HepG2 (cell line): ENCODE results near the gene ABCA4. TPM values are rescaled to one million over a fixed set of nuclear protein-coding genes. Genes with fewer than 3 reads are reported as not detected.

Experiments
- ATAC-seq: fragments of 200-7000 bp; cut with Tn5 transposase; 3 replicates; pipeline ENCODE4 v1.9.1; 2020; ENCODE audit warnings: mild to moderate bottlenecking, moderate library complexity
- BruUV-seq: library from RNA; stranded (reverse); fragments of 400-500 nt; replicated peaks from 2 replicates; lab custom pipeline; 2021; lab: Mats Ljungman, UMichigan
- CTCF ChIA-PET: fragments of 300-600 bp; formaldehyde crosslinking; extraction: SDS; loops from one replicate; lab custom pipeline; 2021; ENCODE audit warnings: low total read pairs, inconsistent platforms, low intra/inter-chr PET ratio; lab: Yijun Ruan, JAX
- POLR2A ChIA-PET: fragments of 350-600 bp; sonication (Branson Sonifier 250); formaldehyde crosslinking; loops from one replicate; lab custom pipeline; 2020; ENCODE audit warnings: antibody characterized with exemption, inconsistent platforms; lab: Yijun Ruan, JAX
- DNase-seq: peaks from one replicate; pipeline ENCODE4 v3.0.0-alpha.2; 2015; ENCODE audit warnings: low spot score
- FAIRE-seq: peaks from 3 replicates; lab custom pipeline; 2011; peaks lifted over from hg19 to GRCh38; lab: Jason Lieb, UNC
- H2AFZ ChIP-seq: one replicate; pipeline ENCODE4 v1.6.1; 2011; ENCODE audit warnings: low read length, inconsistent platforms
- H3K27ac ChIP-seq: fragments of 300-600 bp; 3 replicates; pipeline ENCODE4 v1.8.0; 2011; ENCODE audit warnings: mixed run types, mild to moderate bottlenecking, mixed read lengths, low read length, inconsistent platforms; ENCODE audit not compliant: insufficient read depth; ENCODE audit errors: extremely low read length
- H3K27me3 ChIP-seq, 2 experiments: fragments of 200-600 bp in 1 of 2; 2 replicates in 1 of 2; 3 replicates in 1 of 2; pipeline versions ENCODE4 v1.6.0 to v1.8.0; 2011; ENCODE audit warnings: low read length in 2 of 2, mild to moderate bottlenecking in 2 of 2, moderate library complexity in 2 of 2, inconsistent platforms in 1 of 2; ENCODE audit not compliant: insufficient read depth in 2 of 2, control insufficient read depth in 1 of 2
- H3K36me3 ChIP-seq, 2 experiments: fragments of 200-600 bp in 1 of 2; replicated peaks in 1 of 2; 2 replicates in 1 of 2; 3 replicates in 1 of 2; pipeline versions ENCODE4 v1.5.1 to v1.8.0; 2011; ENCODE audit warnings: low read length in 2 of 2, inconsistent platforms in 1 of 2; ENCODE audit not compliant: insufficient read depth in 2 of 2, control insufficient read depth in 1 of 2
- H3K4me1 ChIP-seq: 2 replicates; pipeline ENCODE4 v1.5.1; 2012; ENCODE audit warnings: low read length, inconsistent platforms; ENCODE audit not compliant: insufficient read depth
- H3K4me2 ChIP-seq: 2 replicates; pipeline ENCODE4 v1.6.0; 2011; ENCODE audit warnings: low read depth, low read length, inconsistent platforms
- H3K4me3 ChIP-seq, 3 experiments: fragments of 200-600 bp in 1 of 3; sonication (generic), shearing (Covaris generic) in 1 of 3; replicated peaks in 1 of 3; 2 replicates each; pipeline ENCODE4 v1.5.1; 2011 to 2016; ENCODE audit warnings: low read length in 3 of 3, inconsistent platforms in 2 of 3, low read depth in 2 of 3, mild to moderate bottlenecking in 2 of 3, control low read depth in 1 of 3, mixed read lengths in 1 of 3; ENCODE audit not compliant: insufficient read depth in 1 of 3
- H3K79me2 ChIP-seq: one replicate; pipeline ENCODE4 v1.6.1; 2011; ENCODE audit warnings: low read length, inconsistent platforms; ENCODE audit not compliant: insufficient read depth
- H3K9ac ChIP-seq: 2 replicates; pipeline ENCODE4 v1.6.0; 2011; ENCODE audit warnings: mild to moderate bottlenecking, low read depth, low read length, inconsistent platforms; ENCODE audit not compliant: insufficient read depth
- H3K9me3 ChIP-seq: 2 replicates; pipeline ENCODE4 v1.5.1; 2012; ENCODE audit warnings: mild to moderate bottlenecking, low read length
- H4K20me1 ChIP-seq: 2 replicates; pipeline ENCODE4 v1.6.0; 2011; ENCODE audit warnings: inconsistent platforms, mild to moderate bottlenecking, low read length, moderate library complexity; ENCODE audit not compliant: insufficient read depth
- CEBPG ChIP-seq: IDR thresholded peaks from 2 replicates; pipeline ENCODE4 v1.6.1; 2016
- FOSL1 ChIP-seq: sonication (generic); formaldehyde crosslinking; IDR thresholded peaks from 2 replicates; pipeline ENCODE4 v1.9.0; 2021; ENCODE audit warnings: missing genetic modification reagents, borderline replicate concordance
- FOXK1 ChIP-seq: sonication (generic); formaldehyde crosslinking; IDR thresholded peaks from 2 replicates; pipeline ENCODE4 v1.4.0; 2020; ENCODE audit warnings: low read depth, missing genetic modification reagents, borderline replicate concordance
- GMEB1 ChIP-seq: sonication (generic); formaldehyde crosslinking; IDR thresholded peaks from 2 replicates; pipeline ENCODE4 v1.5.1; 2020; ENCODE audit warnings: missing genetic modification reagents, mild to moderate bottlenecking, borderline replicate concordance
- KDM3A ChIP-seq: IDR thresholded peaks from 2 replicates; pipeline ENCODE4 v1.6.1; 2018; ENCODE audit warnings: low read depth, missing compliant biosample characterization
- KDM4B ChIP-seq: sonication (generic); formaldehyde crosslinking; IDR thresholded peaks from 2 replicates; pipeline ENCODE4 v1.4.0; 2020; ENCODE audit warnings: missing genetic modification reagents
- KMT2A ChIP-seq: sonication (generic); formaldehyde crosslinking; IDR thresholded peaks from 2 replicates; pipeline ENCODE4 v1.4.0; 2020; ENCODE audit warnings: missing genetic modification reagents
- MTF1 ChIP-seq: sonication (generic); formaldehyde crosslinking; IDR thresholded peaks from 2 replicates; pipeline ENCODE4 v1.5.0; 2020; ENCODE audit warnings: missing genetic modification reagents
- MYC ChIP-seq: sonication (generic); formaldehyde crosslinking; IDR thresholded peaks from 2 replicates; pipeline ENCODE4 v1.9.0; 2021; ENCODE audit warnings: missing genetic modification reagents, borderline replicate concordance
- RFX3 ChIP-seq: IDR thresholded peaks from 2 replicates; pipeline ENCODE4 v1.6.1; 2016; ENCODE audit warnings: missing biosample characterization, missing genetic modification reagents
- RFX5 ChIP-seq: IDR thresholded peaks from 2 replicates; pipeline ENCODE4 v1.6.1; 2011; ENCODE audit warnings: low read depth, low read length, improper control_type of control experiment
- SETDB1 ChIP-seq: sonication (generic); formaldehyde crosslinking; IDR thresholded peaks from 2 replicates; pipeline ENCODE4 v1.5.1; 2020; ENCODE audit warnings: missing genetic modification reagents, mild to moderate bottlenecking, borderline replicate concordance
- TEAD3 ChIP-seq: optimal IDR thresholded peaks from 2 replicates; pipeline ENCODE3; 2016; ENCODE audit warnings: borderline replicate concordance
- ZNF382 ChIP-seq: sonication (generic); formaldehyde crosslinking; IDR thresholded peaks from 2 replicates; pipeline ENCODE4 v1.5.0; 2020; ENCODE audit warnings: missing genetic modification reagents, mild to moderate bottlenecking, borderline replicate concordance
- ZNF512 ChIP-seq: sonication (generic); formaldehyde crosslinking; IDR thresholded peaks from 2 replicates; pipeline ENCODE4 v1.4.0; 2020; ENCODE audit warnings: mild to moderate bottlenecking, missing genetic modification reagents
- ZNF576 ChIP-seq: sonication (generic); formaldehyde crosslinking; IDR thresholded peaks from 2 replicates; pipeline ENCODE4 v1.4.0; 2020; ENCODE audit warnings: mild to moderate bottlenecking, missing genetic modification reagents
- ZNF652 ChIP-seq: IDR thresholded peaks from 2 replicates; pipeline ENCODE4 v1.6.1; 2016; ENCODE audit warnings: low read depth, borderline replicate concordance
- WGBS: methylation state at CpG from one replicate; pipeline ENCODE4 v1.1.6; 2017; ENCODE audit warnings: low lambda C conversion rate; 5-methylcytosine and 5-hydroxymethylcytosine counted together
- in situ Hi-C: cut with HindIII; loops from 2 replicates; pipeline ENCODE4 v1.10.0; 2017; ENCODE audit warnings: low pct_unique_long_range_greater_than_20kb; ENCODE audit not compliant: extremely low pct_ligation_motif_present
- intact Hi-C: fragments of 100-400 bp; cut with micrococcal nuclease; formaldehyde crosslinking; loops from one replicate; pipeline ENCODE4 v1.10.0; 2022; ENCODE audit not compliant: unreplicated experiment
- polyA plus RNA-seq, 8 experiments: library from polyadenylated mRNA; depleted of rRNA in 3 of 8; stranded (reverse) in 7 of 8; unstranded in 1 of 8; fragments of >200 nt; fragmentation: Illumina TruSeq in 4 of 8; extraction: Trizol in 4 of 8; gene quantifications; 2 replicates each; pipeline versions ENCODE4 v1.2.1 to v1.2.3, GENCODE V29; 2011 to 2016; ENCODE audit warnings: low read depth in 4 of 8, missing spikeins in 1 of 8, mixed read lengths in 1 of 8; ENCODE audit not compliant: insufficient read depth in 1 of 8
- total RNA-seq, 5 experiments: library from RNA; depleted of rRNA; stranded (reverse); fragments of >200 nt; fragmentation: Illumina TruSeq; extraction: Trizol; gene quantifications; 2 replicates each; pipeline ENCODE4 v1.2.3, GENCODE V29; 2016; ENCODE audit warnings: low read depth in 1 of 5
- TF ChIP-seq, protein P1 (sequence below): sonication (generic); IDR thresholded peaks from 2 replicates; pipeline ENCODE4 v1.6.1; 2016; ENCODE audit warnings: low read depth, borderline replicate concordance
- TF ChIP-seq, protein P2 (sequence below): sonication (generic); formaldehyde crosslinking; IDR thresholded peaks from 2 replicates; pipeline ENCODE4 v1.8.0; 2022; ENCODE audit warnings: mild to moderate bottlenecking, missing genetic modification reagents, moderate library complexity
- TF ChIP-seq, protein P3 (sequence below): IDR thresholded peaks from 2 replicates; pipeline ENCODE4 v1.6.1; 2012; ENCODE audit warnings: inconsistent platforms

Gene ABCA4
- total and polyA plus RNA-seq, 2 of the 13 experiments (the other 11 are each of a cell fraction or from before 2014, with no cell fraction given): 0.24 to 0.67 TPM

- peak overlapping the region; percentile 21 for H3K4me2 ChIP-seq
- 52% methylated on average over 18 of the region's 19 CpGs for WGBS
- CTCF ChIA-PET: no interaction called here
- TF ChIP-seq FOXK1 (peak; percentile 21; the same call in 1 of the 2 replicates), ZNF652 (CRISPR knock-in tag) (no peak), SETDB1 (CRISPR knock-in tag) (no peak), RFX3 (CRISPR knock-in tag) (no peak), ZNF576 (no peak), KDM3A (CRISPR knock-in tag) (no peak), KMT2A (CRISPR knock-in tag) (no peak), TEAD3 (CRISPR knock-in tag) (no peak), MYC (0 out of 2 replicates have a peak, but pooled peaks have one; percentile 25), CEBPG (CRISPR knock-in tag) (no peak), KDM4B (CRISPR knock-in tag) (no peak), ZNF512 (CRISPR knock-in tag) (no peak), GMEB1 (no peak), FOSL1 (no peak), MTF1 (CRISPR knock-in tag) (no peak), RFX5 (no peak), ZNF382 (no peak)
- TF ChIP-seq, protein P1, sequence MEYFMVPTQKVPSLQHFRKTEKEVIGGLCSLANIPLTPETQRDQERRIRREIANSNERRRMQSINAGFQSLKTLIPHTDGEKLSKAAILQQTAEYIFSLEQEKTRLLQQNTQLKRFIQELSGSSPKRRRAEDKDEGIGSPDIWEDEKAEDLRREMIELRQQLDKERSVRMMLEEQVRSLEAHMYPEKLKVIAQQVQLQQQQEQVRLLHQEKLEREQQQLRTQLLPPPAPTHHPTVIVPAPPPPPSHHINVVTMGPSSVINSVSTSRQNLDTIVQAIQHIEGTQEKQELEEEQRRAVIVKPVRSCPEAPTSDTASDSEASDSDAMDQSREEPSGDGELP: peak; percentile 28; the same call in 1 of the 2 replicates
- TF ChIP-seq, protein P2, sequence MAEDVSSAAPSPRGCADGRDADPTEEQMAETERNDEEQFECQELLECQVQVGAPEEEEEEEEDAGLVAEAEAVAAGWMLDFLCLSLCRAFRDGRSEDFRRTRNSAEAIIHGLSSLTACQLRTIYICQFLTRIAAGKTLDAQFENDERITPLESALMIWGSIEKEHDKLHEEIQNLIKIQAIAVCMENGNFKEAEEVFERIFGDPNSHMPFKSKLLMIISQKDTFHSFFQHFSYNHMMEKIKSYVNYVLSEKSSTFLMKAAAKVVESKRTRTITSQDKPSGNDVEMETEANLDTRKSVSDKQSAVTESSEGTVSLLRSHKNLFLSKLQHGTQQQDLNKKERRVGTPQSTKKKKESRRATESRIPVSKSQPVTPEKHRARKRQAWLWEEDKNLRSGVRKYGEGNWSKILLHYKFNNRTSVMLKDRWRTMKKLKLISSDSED: no peak
- TF ChIP-seq, protein P3, sequence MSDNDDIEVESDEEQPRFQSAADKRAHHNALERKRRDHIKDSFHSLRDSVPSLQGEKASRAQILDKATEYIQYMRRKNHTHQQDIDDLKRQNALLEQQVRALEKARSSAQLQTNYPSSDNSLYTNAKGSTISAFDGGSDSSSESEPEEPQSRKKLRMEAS: peak; percentile 58
Observed at GRCh38 chr1:94012708-94013366, 108.1 kb downstream of the ABCA4 start.

More at GRCh38 chr1:94012708-94013366, 108.1 kb downstream of the ABCA4 start:
- H3K27ac ChIP-seq: no peak overlapping the region
- POLR2A ChIA-PET: interaction anchor here (1.4 kb wide), 1 partner anchor 10 kb away, joined by 4 read pairs; no protein-coding TSS in a partner anchor
- no peaks in the 10 kb centered on the region for H4K20me1 ChIP-seq
- BruUV-seq: no TSS peak
- intact Hi-C loops (loop anchor here (5.0 kb wide), 1 partner anchor 559 kb away; no protein-coding TSS in a partner anchor), in situ Hi-C loops (no loop called here)
- H2AFZ ChIP-seq: no peak overlapping the region
- H3K36me3 ChIP-seq: no peaks in the 10 kb centered on the region
- peaks cover 35% of the 10 kb centered on the region for H3K4me1 ChIP-seq
- no peaks in the 10 kb centered on the region for H3K9me3 ChIP-seq
- FAIRE-seq (no peak), ATAC-seq (peak; percentile 48), DNase-seq (no peak)
- H3K79me2 ChIP-seq: no peaks in the 10 kb centered on the region
- H3K27me3 ChIP-seq: peaks cover 2 to 12% of the 10 kb centered on the region in 2 experiments; a peak in 2 of 5 replicates
- no peak overlapping the region for H3K9ac ChIP-seq
- H3K4me3 ChIP-seq: 0 out of 6 replicates have a peak overlapping the region, but pooled peaks of 1 of the 3 experiments have one; percentile 12
